IMR-90 (cell line): ENCODE results near the gene STX16. TPM values are rescaled to one million over a fixed set of nuclear protein-coding genes. Genes with fewer than 3 reads are reported as not detected.

Experiments used
- ATAC-seq: fragments of 200-7000 bp; cut with Tn5 transposase; 2 replicates; pipeline ENCODE4 v1.9.1; 2020; ENCODE audit warnings: low read depth, mild to moderate bottlenecking, moderate library complexity
- BruUV-seq: library from RNA; stranded (reverse); fragments of 400-500 nt; replicated peaks from 2 replicates; lab custom pipeline; 2021; lab: Mats Ljungman, UMichigan
- CTCF ChIA-PET: fragments of 300-600 bp; formaldehyde crosslinking; extraction: SDS; loops from one replicate; lab custom pipeline; 2021; ENCODE audit warnings: antibody characterized with exemption; lab: Yijun Ruan, JAX
- POLR2A ChIA-PET: fragments of 300-600 bp; sonication (Branson Sonifier 250); formaldehyde crosslinking; loops from one replicate; lab custom pipeline; 2022; ENCODE audit warnings: antibody characterized with exemption; ENCODE audit not compliant: unreplicated experiment; lab: Charles Lee
- DNase-seq: peaks from one replicate; pipeline ENCODE4 v3.0.0; 2013
- H2AFZ ChIP-seq: replicated peaks from 2 replicates; pipeline ENCODE3; 2013; ENCODE audit warnings: low read length, mild to moderate bottlenecking; ENCODE audit not compliant: poor library complexity
- H2AK5ac ChIP-seq: 2 replicates; pipeline ENCODE4 v1.6.1; 2013; ENCODE audit warnings: low read depth, low read length, inconsistent platforms
- H2AK9ac ChIP-seq: replicated peaks from 2 replicates; pipeline ENCODE3; 2013; ENCODE audit warnings: mild to moderate bottlenecking, low read depth, low read length, moderate library complexity; ENCODE audit not compliant: poor library complexity
- H2BK120ac ChIP-seq: 2 replicates; pipeline ENCODE4 v1.6.1; 2013; ENCODE audit warnings: low read depth, low read length, inconsistent platforms
- H2BK15ac ChIP-seq: 3 replicates; pipeline ENCODE4 v1.6.1; 2013; ENCODE audit warnings: low read depth, low read length, inconsistent platforms
- H2BK20ac ChIP-seq: 2 replicates; pipeline ENCODE4 v1.6.1; 2013; ENCODE audit warnings: low read depth, mild to moderate bottlenecking, inconsistent platforms, low read length, moderate library complexity
- H2BK5ac ChIP-seq: 2 replicates; pipeline ENCODE4 v1.6.1; 2013; ENCODE audit warnings: mild to moderate bottlenecking, low read depth, low read length, inconsistent platforms; ENCODE audit not compliant: poor library complexity, severe bottlenecking
- H3K14ac ChIP-seq: replicated peaks from 2 replicates; pipeline ENCODE4 v1.6.1; 2013; ENCODE audit warnings: low read depth, low read length, inconsistent platforms
- H3K18ac ChIP-seq: 2 replicates; pipeline ENCODE4 v1.6.1; 2013; ENCODE audit warnings: low read depth, low read length, control low read depth
- H3K23ac ChIP-seq: 2 replicates; pipeline ENCODE4 v1.6.1; 2013; ENCODE audit warnings: low read depth, low read length, inconsistent platforms
- H3K27ac ChIP-seq: 2 replicates; pipeline ENCODE4 v1.5.1; 2013; ENCODE audit warnings: mild to moderate bottlenecking, control low read depth, low read length; ENCODE audit not compliant: insufficient read depth
- H3K27me3 ChIP-seq: 2 replicates; pipeline ENCODE4 v1.6.1; 2013; ENCODE audit warnings: low read length; ENCODE audit not compliant: control insufficient read depth, insufficient read depth
- H3K36me3 ChIP-seq: 2 replicates; pipeline ENCODE4 v1.6.1; 2013; ENCODE audit warnings: low read length, mixed read lengths; ENCODE audit not compliant: control insufficient read depth, insufficient read depth
- H3K4ac ChIP-seq: 2 replicates; pipeline ENCODE4 v1.6.1; 2013; ENCODE audit warnings: low read depth, low read length, inconsistent platforms
- H3K4me1 ChIP-seq: 2 replicates; pipeline ENCODE4 v1.6.1; 2013; ENCODE audit warnings: low read length, mixed read lengths; ENCODE audit not compliant: control insufficient read depth, insufficient read depth
- H3K4me2 ChIP-seq: 2 replicates; pipeline ENCODE4 v1.6.1; 2013; ENCODE audit warnings: low read depth, mild to moderate bottlenecking, control low read depth, low read length, moderate library complexity
- H3K4me3 ChIP-seq: 2 replicates; pipeline ENCODE4 v1.5.1; 2013; ENCODE audit warnings: low read depth, mild to moderate bottlenecking, control low read depth, low read length, moderate library complexity; ENCODE audit not compliant: insufficient read depth
- H3K56ac ChIP-seq: 2 replicates; pipeline ENCODE4 v1.6.1; 2013; ENCODE audit warnings: low read length, inconsistent platforms; ENCODE audit not compliant: insufficient read depth; ENCODE audit errors: extremely low read depth
- H3K79me1 ChIP-seq, 2 experiments: 2 replicates each; pipeline ENCODE4 v1.6.1; 2013; ENCODE audit warnings: low read length in 2 of 2, inconsistent platforms in 1 of 2, low read depth in 1 of 2
- H3K9ac ChIP-seq: 2 replicates; pipeline ENCODE4 v1.6.1; 2013; ENCODE audit warnings: low read depth, low read length, control low read depth
- H3K9me1 ChIP-seq: 2 replicates; pipeline ENCODE4 v1.6.1; 2013; ENCODE audit warnings: low read length, inconsistent platforms; ENCODE audit not compliant: insufficient read depth
- H3K9me3 ChIP-seq: 2 replicates; pipeline ENCODE4 v1.6.1; 2013; ENCODE audit warnings: low read length; ENCODE audit not compliant: control insufficient read depth, insufficient read depth
- H4K20me1 ChIP-seq: 2 replicates; pipeline ENCODE4 v1.6.1; 2013; ENCODE audit warnings: low read length, inconsistent platforms; ENCODE audit not compliant: insufficient read depth
- H4K5ac ChIP-seq: 2 replicates; pipeline ENCODE4 v1.6.1; 2013; ENCODE audit warnings: mild to moderate bottlenecking, low read depth, low read length, control low read depth
- H4K8ac ChIP-seq, 2 experiments: 2 replicates each; pipeline ENCODE4 v1.6.1; 2013; ENCODE audit warnings: low read depth in 2 of 2, low read length in 2 of 2, control low read depth in 1 of 2, inconsistent platforms in 1 of 2
- H4K91ac ChIP-seq: 2 replicates; pipeline ENCODE4 v1.6.1; 2013; ENCODE audit warnings: low read depth, low read length, inconsistent platforms; ENCODE audit not compliant: insufficient read depth
- BHLHE40 ChIP-seq: fragments of 150-350 bp; IDR thresholded peaks from 2 replicates; pipeline ENCODE4 v1.6.1; 2016; ENCODE audit warnings: mild to moderate bottlenecking, low read depth, low read length
- CEBPB ChIP-seq: IDR thresholded peaks from 2 replicates; pipeline ENCODE4 v1.6.1; 2012; ENCODE audit warnings: low read depth, low read length, improper control_type of control experiment
- CHD1 ChIP-seq: IDR thresholded peaks from 2 replicates; pipeline ENCODE4 v1.6.1; 2012; ENCODE audit warnings: low read depth, low read length, improper control_type of control experiment
- FOS ChIP-seq: fragments of 150-350 bp; IDR thresholded peaks from 2 replicates; pipeline ENCODE4 v1.6.1; 2016; ENCODE audit warnings: low read depth, low read length
- MAFK ChIP-seq: IDR thresholded peaks from 2 replicates; pipeline ENCODE4 v1.6.1; 2012; ENCODE audit warnings: low read depth, low read length, improper control_type of control experiment
- MAZ ChIP-seq: IDR thresholded peaks from 2 replicates; pipeline ENCODE4 v1.6.1; 2012; ENCODE audit warnings: low read depth, mild to moderate bottlenecking, low read length, improper control_type of control experiment, moderate library complexity, borderline replicate concordance
- MXI1 ChIP-seq: IDR thresholded peaks from 2 replicates; pipeline ENCODE4 v1.6.1; 2012; ENCODE audit warnings: low read depth, mild to moderate bottlenecking, low read length, moderate library complexity, borderline replicate concordance
- NFE2L2 ChIP-seq: fragments of 150-350 bp; IDR thresholded peaks from 2 replicates; pipeline ENCODE4 v1.6.1; 2016; ENCODE audit warnings: low read depth, mild to moderate bottlenecking, low read length
- POLR2A ChIP-seq: IDR thresholded peaks from 2 replicates; pipeline ENCODE4 v1.6.1; 2012; ENCODE audit warnings: mild to moderate bottlenecking, low read depth, low read length
- RAD21 ChIP-seq: IDR thresholded peaks from 2 replicates; pipeline ENCODE4 v1.6.1; 2012; ENCODE audit warnings: low read length, improper control_type of control experiment
- RCOR1 ChIP-seq: IDR thresholded peaks from 2 replicates; pipeline ENCODE4 v1.6.1; 2012; ENCODE audit warnings: mild to moderate bottlenecking, low read length, improper control_type of control experiment; ENCODE audit not compliant: insufficient replicate concordance
- RFX5 ChIP-seq: IDR thresholded peaks from 2 replicates; pipeline ENCODE4 v1.8.0; 2012; ENCODE audit warnings: low read depth, mild to moderate bottlenecking, low read length, moderate library complexity
- SMC3 ChIP-seq: fragments of 150-350 bp; IDR thresholded peaks from 2 replicates; pipeline ENCODE4 v1.6.1; 2016; ENCODE audit warnings: low read depth, mild to moderate bottlenecking, antibody characterized with exemption, low read length, moderate library complexity
- WGBS, 2 experiments: methylation state at CpG; one replicate each; pipeline versions ENCODE4 v1.1.5 to v1.1.7; 2013; ENCODE audit warnings: missing lambda C conversion rate in 2 of 2; ENCODE audit not compliant: insufficient read length in 1 of 2; ENCODE audit errors: extremely low coverage in 2 of 2; 5-methylcytosine and 5-hydroxymethylcytosine counted together
- dilution Hi-C: fragments of 300-500 bp; cut with HindIII; formaldehyde crosslinking; loops from one replicate; pipeline ENCODE4 v1.14.3; 2018; ENCODE audit warnings: low sequenced_read_pairs; ENCODE audit not compliant: unreplicated experiment
- in situ Hi-C: fragments of 300-500 bp; cut with MboI; formaldehyde crosslinking; loops from 3 replicates; pipeline ENCODE4 v1.14.3; 2019; ENCODE audit warnings: low sequenced_read_pairs, inconsistent platforms, mixed read lengths
- intact Hi-C: fragments of 100-400 bp; cut with micrococcal nuclease; formaldehyde crosslinking; loops from 2 replicates; pipeline ENCODE4 v1.10.0; 2022
- polyA plus RNA-seq, 3 experiments: library from polyadenylated mRNA; depleted of rRNA; stranded (reverse); fragments of >200 nt; gene quantifications; 2 replicates each; pipeline ENCODE4 v1.2.3, GENCODE V29; 2012; ENCODE audit warnings: low replicate concordance in 1 of 3
- total RNA-seq: library from RNA; depleted of rRNA; stranded (reverse); fragments of >200 nt; gene quantifications from 2 replicates; pipeline ENCODE4 v1.2.3, GENCODE V29; 2012
- TF ChIP-seq, protein P1 (sequence below): fragments of 150-350 bp; IDR thresholded peaks from 2 replicates; pipeline ENCODE4 v1.6.1; 2016; ENCODE audit warnings: low read depth, mild to moderate bottlenecking, low read length, moderate library complexity, borderline replicate concordance
- TF ChIP-seq, protein P2 (sequence below): fragments of 150-350 bp; IDR thresholded peaks from 2 replicates; pipeline ENCODE4 v1.6.1; 2017; ENCODE audit warnings: mild to moderate bottlenecking, antibody characterized with exemption, low read length, low read depth
- TF ChIP-seq, protein P3 (sequence below): conservative IDR thresholded peaks from 2 replicates; pipeline ENCODE4 v1.5.1; 2012; ENCODE audit warnings: mild to moderate bottlenecking, low read depth, low read length, improper control_type of control experiment

Gene STX16
- total and polyA plus RNA-seq, 2 of the 4 experiments (the other 2 are of a cell fraction), result 26.9 to 58.2 TPM

DNA sequence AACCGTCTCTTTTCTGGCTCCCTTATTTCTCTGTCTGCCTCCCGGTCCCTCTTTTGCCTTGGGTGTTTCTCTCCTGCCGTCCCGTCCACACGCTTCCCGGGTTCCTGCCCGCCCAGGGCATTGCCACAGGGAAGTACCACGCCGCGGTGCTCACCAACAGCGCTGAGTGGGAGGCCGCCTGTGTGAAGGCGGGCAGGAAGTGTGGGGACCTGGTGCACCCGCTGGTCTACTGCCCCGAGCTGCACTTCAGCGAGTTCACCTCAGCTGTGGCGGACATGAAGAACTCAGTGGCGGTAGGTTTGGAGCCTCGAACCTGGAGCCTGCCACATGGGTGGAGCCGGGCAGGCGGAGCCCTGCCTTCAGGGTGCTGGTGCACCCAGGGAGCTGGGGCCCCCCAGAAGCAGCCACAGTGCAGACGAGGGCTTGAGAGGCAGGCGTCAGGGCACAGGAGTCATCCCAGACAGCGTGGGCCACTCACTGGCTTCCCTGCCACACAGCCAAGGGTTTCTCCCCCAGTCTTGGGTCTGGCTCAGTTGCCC is 62.8 kb downstream of the STX16 start:
- POLR2A ChIA-PET, result no interaction called here
- CTCF ChIA-PET, result no interaction called here

More for the DNA sequence above, 62.8 kb downstream of the STX16 start:
- Histone ChIP-seq H2AK9ac (no peak overlapping the region), H4K20me1 (no peaks in the 10 kb centered on the region), H3K9me1 (no peaks in the 10 kb centered on the region), H3K27me3 (no peaks in the 10 kb centered on the region), H3K36me3 (no peaks in the 10 kb centered on the region), H2BK15ac (no peak overlapping the region), H2AK5ac (no peak overlapping the region), H4K8ac (no peak overlapping the region), H3K9ac (no peak overlapping the region), H3K4me1 (no peaks in the 10 kb centered on the region), H4K5ac (no peak overlapping the region), H3K4me2 (no peak overlapping the region), H3K79me1 (no peaks in the 10 kb centered on the region), H3K9me3 (no peaks in the 10 kb centered on the region), H3K56ac (no peak overlapping the region), H2AFZ (no peak overlapping the region), H4K91ac (no peak overlapping the region), H3K14ac (no peak overlapping the region), H3K4me3 (no peak overlapping the region), H2BK20ac (no peak overlapping the region), H3K23ac (no peak overlapping the region), H2BK5ac (no peak overlapping the region), H3K18ac (no peak overlapping the region), H2BK120ac (no peak overlapping the region), H3K4ac (no peak overlapping the region), H3K27ac (no peak overlapping the region)
- intact Hi-C loops, result no loop called here
- no peak for DNase-seq
- no peak for ATAC-seq
- dilution Hi-C loops, result no loop called here
- in situ Hi-C loops, result no loop called here
- BruUV-seq, result no TSS peak
- WGBS, 2 experiments, result 97% methylated on average over 12 of the region's 24 CpGs; no CpG with 5 or more reads in 1 of the 2 experiments
- TF ChIP-seq SMC3, result no peak
- no peak for TF ChIP-seq RCOR1
- no peak for TF ChIP-seq RFX5
- no peak for TF ChIP-seq NFE2L2
- no peak for TF ChIP-seq MAZ
- no peak for TF ChIP-seq FOS
- no peak for TF ChIP-seq MAFK
- TF ChIP-seq, protein P1, sequence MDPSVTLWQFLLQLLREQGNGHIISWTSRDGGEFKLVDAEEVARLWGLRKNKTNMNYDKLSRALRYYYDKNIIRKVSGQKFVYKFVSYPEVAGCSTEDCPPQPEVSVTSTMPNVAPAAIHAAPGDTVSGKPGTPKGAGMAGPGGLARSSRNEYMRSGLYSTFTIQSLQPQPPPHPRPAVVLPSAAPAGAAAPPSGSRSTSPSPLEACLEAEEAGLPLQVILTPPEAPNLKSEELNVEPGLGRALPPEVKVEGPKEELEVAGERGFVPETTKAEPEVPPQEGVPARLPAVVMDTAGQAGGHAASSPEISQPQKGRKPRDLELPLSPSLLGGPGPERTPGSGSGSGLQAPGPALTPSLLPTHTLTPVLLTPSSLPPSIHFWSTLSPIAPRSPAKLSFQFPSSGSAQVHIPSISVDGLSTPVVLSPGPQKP, result no peak
- TF ChIP-seq CEBPB, result no peak
- TF ChIP-seq, protein P2, sequence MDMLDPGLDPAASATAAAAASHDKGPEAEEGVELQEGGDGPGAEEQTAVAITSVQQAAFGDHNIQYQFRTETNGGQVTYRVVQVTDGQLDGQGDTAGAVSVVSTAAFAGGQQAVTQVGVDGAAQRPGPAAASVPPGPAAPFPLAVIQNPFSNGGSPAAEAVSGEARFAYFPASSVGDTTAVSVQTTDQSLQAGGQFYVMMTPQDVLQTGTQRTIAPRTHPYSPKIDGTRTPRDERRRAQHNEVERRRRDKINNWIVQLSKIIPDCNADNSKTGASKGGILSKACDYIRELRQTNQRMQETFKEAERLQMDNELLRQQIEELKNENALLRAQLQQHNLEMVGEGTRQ, result no peak
- TF ChIP-seq CHD1, result no peak
- no peak for TF ChIP-seq BHLHE40
- TF ChIP-seq, protein P3, sequence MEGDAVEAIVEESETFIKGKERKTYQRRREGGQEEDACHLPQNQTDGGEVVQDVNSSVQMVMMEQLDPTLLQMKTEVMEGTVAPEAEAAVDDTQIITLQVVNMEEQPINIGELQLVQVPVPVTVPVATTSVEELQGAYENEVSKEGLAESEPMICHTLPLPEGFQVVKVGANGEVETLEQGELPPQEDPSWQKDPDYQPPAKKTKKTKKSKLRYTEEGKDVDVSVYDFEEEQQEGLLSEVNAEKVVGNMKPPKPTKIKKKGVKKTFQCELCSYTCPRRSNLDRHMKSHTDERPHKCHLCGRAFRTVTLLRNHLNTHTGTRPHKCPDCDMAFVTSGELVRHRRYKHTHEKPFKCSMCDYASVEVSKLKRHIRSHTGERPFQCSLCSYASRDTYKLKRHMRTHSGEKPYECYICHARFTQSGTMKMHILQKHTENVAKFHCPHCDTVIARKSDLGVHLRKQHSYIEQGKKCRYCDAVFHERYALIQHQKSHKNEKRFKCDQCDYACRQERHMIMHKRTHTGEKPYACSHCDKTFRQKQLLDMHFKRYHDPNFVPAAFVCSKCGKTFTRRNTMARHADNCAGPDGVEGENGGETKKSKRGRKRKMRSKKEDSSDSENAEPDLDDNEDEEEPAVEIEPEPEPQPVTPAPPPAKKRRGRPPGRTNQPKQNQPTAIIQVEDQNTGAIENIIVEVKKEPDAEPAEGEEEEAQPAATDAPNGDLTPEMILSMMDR, result no peak
- TF ChIP-seq POLR2A, result no peak
- no peak for TF ChIP-seq MXI1
- TF ChIP-seq RAD21, result no peak
